SH-SY5Y (cell line): ENCODE measurements around the gene PGM1.

Source experiments
- GATA2 ChIP-seq: IDR thresholded peaks from 2 replicates; pipeline ENCODE4 v1.6.1; 2011; ENCODE audit warnings: mild to moderate bottlenecking, low read depth, low read length
- GATA3 ChIP-seq: IDR thresholded peaks from 2 replicates; pipeline ENCODE4 v1.6.1; 2011; ENCODE audit warnings: low read depth, mild to moderate bottlenecking, low read length, moderate library complexity

The PGM1 gene

DNA sequence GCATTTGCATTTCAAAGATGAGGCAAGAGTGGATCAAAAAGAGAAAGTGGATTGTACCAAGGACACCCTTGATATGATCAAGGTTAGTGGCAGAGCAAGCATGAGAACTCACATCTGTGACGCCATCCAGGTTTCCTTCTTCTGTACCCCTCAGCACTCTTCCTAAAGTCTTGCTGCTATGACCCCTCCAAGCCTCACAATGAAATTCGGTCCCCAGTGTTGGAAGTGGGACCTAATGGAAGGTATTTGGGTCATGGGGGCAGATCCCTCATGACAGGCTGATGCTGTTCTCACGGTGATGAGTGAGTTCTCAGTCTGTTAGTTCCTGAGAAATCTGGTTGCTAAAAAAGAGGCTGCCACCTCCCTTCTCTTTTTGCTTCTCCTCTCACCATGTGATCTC is 86.4 kb downstream of the PGM1 start:
- TF ChIP-seq GATA2, result no peak
- no peak for TF ChIP-seq GATA3

GRCh38 chr1:63682936-63683335 is 89.7 kb downstream of the PGM1 start:
- TF ChIP-seq GATA2 (no peak), GATA3 (no peak)

DNA sequence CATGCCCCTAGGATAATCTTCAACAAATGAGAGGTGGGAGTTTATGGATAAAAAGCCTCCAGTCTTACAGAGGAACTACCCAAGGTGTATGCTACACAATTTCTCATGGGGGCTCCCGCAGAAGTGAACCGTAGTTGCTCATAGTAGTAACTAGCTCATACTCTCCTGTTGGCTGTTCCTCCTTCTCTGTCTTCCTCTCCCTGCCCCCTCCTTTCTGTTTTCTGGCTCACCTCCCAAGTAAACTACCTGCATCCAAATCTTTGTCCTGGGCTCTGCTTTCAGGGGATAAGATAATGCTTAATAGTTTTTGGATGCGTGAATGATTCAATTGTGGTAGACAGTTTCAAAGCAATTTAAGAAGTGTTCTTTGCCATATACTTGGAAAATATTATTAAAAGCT is 90.5 kb downstream of the PGM1 start:
- no peak for TF ChIP-seq GATA3
- no peak for TF ChIP-seq GATA2

DNA sequence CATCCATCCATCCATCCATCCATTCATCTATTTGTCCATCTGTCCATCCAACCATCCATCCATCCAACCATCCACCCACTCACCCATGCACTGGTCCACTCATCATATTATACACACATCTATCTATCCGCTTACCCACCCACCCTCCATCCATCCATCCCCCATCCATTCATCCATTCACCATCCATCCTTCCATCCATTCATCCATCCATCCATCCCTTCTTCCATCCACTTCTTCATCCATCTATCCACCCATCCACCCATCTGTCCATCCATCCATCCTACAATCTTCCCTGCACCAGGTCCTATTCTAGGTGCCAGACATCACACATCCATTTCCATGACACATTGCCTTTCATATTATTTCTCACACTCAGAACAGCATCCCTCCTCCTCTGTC is 93.5 kb downstream of the PGM1 start:
- no peak for TF ChIP-seq GATA3
- no peak for TF ChIP-seq GATA2

GRCh38 chr1:63688302-63688890 is 95.2 kb downstream of the PGM1 start:
- TF ChIP-seq GATA3, result no peak
- no peak for TF ChIP-seq GATA2

DNA sequence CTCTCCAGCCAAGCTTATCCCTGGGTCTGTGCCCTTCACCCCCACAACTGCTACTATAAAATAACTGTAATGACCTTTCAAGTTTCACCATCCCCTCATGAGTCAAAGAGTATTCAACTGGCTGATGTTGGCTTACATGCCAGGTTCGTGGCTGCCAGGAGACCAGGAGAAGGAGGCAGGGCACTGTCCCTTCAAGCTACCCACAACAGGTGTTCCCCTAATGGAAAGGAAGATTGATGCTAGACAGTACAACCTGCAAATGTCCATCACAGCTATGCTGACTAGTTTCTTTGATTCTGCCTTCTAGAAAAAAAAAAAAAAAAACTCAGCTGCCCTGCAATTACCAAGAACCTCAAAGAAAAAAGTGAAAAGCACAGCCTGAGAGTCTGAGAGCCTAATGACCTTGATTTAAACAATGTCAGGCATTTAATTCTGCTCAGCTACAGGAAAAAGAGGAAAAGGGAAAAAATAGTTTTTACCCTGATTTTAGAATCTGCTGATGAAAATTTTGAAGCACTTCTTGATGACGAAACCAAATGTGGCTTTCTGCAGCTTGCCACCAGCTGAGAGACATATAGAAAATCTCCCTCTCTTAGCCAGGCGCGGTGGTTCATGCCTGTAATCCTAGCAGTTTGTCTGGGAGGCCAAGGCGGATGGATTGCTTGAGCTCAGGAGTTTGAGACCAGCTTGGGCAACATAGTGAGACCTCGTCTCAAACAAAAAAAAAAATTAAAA is 97.9 kb downstream of the PGM1 start:
- no peak for TF ChIP-seq GATA3

GRCh38 chr1:63691701-63692425 is 98.7 kb downstream of the PGM1 start:
- TF ChIP-seq GATA2 (no peak), GATA3 (no peak)

DNA sequence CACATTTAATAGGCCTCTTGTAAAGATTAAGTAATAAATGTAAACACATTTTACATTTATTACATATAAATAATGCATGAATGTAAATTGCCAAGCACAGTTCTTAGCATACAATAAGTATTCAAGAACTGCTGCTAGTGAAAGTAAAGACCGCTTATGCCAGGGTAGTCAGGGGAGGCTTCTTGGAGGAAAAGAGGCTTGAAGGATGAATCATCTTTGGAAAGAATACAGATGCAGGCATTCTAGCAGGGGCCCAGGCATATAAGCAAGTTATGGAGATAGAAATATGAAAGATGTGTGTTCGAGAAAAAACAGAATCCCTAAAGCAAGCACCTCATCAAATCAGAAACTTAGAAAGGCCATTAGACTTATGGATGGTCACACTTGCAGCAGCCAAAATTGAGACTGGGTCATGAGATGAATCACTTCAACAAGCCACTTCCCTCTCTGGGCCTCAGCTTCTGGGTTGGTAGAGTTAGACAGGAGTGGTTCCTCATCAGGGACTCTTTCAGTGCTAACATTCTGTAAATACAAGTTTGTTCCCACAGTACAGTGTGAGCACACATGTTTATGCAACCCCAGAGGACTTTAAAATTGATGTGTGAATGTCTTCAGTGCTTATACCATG is 100.8 kb downstream of the PGM1 start:
- TF ChIP-seq GATA2 (no peak), GATA3 (no peak)

GRCh38 chr1:63698001-63698838 is 105.0 kb downstream of the PGM1 start:
- no peak for TF ChIP-seq GATA3

DNA sequence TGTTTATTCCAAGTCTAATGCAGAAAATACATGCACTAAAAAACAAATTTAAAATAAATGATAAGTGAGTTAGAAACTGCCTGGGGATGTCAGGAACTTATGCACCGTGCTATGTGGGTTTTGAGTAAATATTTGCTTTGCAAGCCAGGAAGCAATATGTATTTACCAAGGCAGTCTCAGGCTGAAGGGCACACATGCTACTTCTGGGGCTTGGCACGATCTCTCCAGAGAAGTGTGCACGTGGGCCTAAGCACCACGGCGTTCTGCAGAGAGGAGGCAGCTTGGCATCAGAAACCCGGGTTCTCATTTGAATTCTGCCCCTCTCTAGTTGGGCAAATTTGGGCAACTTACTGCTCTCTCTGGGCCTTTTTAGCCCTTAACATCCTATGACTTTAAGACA is 108.0 kb downstream of the PGM1 start:
- no peak for TF ChIP-seq GATA3
- TF ChIP-seq GATA2, result no peak

- TF ChIP-seq GATA2 (no peak), GATA3 (no peak)
Measured at GRCh38 chr1:63703701-63704107, 110.5 kb downstream of the PGM1 start.

- TF ChIP-seq GATA3 (no peak), GATA2 (no peak)
Measured at GRCh38 chr1:63704443-63704842, 111.2 kb downstream of the PGM1 start.

GRCh38 chr1:63705078-63705477 is 111.9 kb downstream of the PGM1 start:
- TF ChIP-seq GATA2, result no peak
- TF ChIP-seq GATA3, result no peak

DNA sequence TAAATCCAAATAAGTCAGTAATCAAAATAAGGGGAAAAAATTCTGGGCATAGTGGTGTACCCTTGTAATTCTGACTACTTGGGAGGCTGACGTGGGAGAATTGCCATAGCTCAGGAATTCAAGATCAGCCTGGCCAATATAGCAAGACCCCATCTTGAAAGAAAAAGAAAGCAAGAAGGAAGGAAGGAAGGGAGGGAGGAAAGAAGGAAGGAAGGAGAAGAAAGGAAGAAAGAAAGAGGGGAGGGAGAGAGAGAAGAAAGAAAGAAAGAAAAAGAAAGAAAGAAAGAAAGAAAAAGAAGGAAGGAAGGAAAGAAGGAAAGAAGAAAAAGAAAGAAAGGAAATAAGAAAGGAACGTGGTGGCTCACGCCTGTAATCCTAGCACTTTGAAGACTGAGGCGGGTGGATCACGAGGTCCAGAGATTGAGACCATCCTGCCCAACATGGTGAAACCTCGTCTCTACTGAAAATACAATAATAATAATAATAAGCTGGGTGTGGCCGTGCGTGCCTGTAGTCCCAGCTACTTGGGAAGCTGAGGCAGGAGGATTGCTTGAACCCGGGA is 116.1 kb downstream of the PGM1 start:
- TF ChIP-seq GATA2 (no peak), GATA3 (no peak)
